HG03045 (cell line): ENCODE data around the gene TBC1D1.
"Not testable (repeated sequence)": the region's sequence is repeated elsewhere in the genome, so short reads cannot be mapped to it uniquely, and the experiment has no call there.

Experiments
- ATAC-seq: cut with Tn5 transposase; IDR thresholded peaks from one replicate; pipeline ENCODE4 v1.9.1; 2021; ENCODE audit warnings: mild to moderate bottlenecking, moderate library complexity; ENCODE audit not compliant: unreplicated experiment

TBC1D1 gene

DNA sequence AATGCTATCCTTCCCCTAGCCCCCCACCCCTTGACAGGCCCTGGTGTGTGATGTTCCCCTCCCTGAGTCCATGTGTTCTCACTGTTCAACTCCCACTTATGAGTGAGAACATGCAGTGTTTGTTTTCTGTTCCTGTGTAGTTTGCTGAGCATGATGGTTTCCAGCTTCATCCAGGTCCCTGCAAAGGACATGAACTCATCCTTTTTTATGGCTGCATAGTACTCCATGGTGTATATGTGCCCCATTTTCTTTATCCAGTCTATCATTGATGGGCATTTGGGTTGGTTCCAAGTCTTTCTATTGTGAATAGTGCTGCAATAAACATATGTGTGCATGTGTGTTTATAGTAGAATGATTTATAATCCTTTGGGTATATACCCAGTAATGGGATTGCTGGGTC, 32.2 kb downstream of the TBC1D1 start:
- ATAC-seq, result not testable (repeated sequence)

DNA sequence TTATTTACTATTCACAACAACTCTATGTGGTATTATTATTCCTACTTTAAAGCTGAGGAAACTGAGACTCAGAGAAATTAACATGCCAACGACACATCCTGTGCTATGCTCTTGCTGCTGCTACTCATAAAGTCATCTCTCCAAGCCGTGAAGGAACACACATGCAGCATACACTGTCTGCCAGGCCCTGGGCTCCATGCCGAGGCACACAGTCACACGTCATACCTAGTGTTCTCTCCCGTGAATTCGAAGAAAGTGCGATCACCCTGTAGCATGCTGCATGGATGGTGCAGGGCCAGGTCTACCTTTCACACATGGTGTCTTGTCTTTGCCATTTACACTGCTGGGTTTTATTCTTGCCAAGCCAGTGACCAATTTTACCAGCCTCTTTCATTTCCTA, 34.1 kb downstream of the TBC1D1 start:
- ATAC-seq, result no peak

GRCh38 chr4:37927434-37927833, 36.5 kb downstream of the TBC1D1 start:
- ATAC-seq, result no peak

DNA sequence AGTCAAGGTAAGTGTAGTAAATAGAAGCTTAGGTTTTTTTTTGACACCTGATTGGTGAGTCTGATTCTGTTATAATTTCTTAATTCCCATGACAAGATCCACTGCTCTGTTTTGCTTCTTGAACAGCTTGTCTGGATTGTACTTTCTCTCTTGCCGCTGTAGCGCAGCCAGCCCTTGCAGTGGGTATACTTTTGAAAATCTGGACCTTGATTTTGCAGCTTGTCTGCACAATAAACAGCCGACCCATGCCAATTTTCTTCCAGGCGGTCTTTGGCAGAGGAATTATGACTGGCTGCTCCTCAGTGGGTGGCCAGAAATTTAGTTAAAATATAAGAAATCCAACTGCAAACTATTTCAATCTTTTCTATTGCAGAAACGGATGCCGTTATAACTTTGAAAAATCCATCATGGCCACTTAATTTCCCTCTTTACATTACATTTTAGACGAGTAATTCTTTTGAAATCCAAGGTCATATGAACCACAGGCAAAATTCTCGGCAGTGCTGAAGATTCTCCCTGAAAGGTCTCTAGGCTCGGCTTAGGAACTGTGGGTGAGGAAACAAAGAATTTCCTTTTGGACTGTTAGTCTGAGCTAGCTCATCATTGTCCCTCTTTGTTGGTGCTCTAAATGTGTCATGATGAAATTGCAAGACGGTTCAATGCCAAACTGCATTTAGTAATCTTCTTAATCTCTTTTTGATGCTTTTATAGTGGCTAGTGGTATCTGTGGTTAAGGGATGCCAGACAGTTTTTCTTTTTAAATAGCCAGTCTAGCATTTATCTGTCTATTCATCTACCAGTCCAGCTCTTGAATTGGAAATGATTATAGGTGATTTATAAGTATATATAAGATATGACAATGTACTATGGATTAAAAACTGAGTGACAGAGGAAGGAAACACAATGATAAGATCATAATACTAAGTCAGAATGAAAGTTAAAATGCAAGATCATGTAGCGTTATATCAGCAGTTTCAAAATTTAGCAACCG, 37.8 kb downstream of the TBC1D1 start:
- ATAC-seq, result no peak

DNA sequence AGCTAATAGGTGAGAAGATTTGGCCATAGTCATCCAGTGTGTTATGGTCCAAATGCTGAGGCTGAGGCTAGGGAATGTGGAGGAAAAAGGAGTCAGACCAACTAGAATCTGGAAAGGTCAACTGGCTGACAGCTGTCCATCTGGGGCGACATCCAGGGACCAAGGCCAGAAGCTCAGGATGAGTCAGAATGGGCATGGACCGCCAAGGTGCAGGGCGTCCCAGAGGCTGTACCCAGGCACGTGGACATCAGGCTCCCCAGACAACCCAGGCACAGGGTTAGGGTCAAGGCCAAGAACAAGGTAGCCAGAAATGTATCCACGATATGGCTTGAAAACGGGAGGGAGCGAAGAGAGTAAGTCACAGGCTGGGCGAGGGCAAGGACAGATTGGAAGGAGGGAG, 43.2 kb downstream of the TBC1D1 start:
- no peak for ATAC-seq

GRCh38 chr4:37934609-37935008, 43.7 kb downstream of the TBC1D1 start:
- no peak for ATAC-seq

GRCh38 chr4:37935026-37935425, 44.1 kb downstream of the TBC1D1 start:
- no peak for ATAC-seq

DNA sequence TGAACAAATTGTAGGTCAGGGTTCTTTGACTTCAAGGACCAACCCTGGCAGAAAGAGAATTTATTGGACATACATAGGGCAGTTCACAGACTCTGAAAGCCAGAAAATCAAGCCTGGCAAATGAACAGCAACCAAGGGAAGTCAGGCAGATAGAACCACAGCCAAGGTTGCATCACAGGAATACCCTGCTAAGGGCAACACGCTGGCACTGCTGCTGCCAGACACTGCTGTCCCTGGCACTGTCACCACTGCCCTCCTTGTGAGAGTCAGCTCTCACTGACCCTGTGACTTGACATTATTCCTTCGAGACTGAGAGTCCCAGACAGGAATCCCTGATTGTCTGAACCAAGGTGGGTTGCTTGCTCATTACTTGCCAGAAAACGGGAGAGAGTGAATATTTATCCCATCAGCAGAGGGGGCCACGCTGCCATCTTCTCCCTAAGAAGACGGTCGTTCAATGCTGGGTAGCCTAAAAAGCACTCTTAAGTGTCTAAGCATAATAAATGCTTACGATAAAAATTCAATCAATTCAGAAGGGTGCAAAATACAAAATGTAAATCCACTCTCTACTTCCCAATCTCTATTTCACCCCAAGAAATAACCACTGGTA, 46.1 kb downstream of the TBC1D1 start:
- ATAC-seq, result no peak

DNA sequence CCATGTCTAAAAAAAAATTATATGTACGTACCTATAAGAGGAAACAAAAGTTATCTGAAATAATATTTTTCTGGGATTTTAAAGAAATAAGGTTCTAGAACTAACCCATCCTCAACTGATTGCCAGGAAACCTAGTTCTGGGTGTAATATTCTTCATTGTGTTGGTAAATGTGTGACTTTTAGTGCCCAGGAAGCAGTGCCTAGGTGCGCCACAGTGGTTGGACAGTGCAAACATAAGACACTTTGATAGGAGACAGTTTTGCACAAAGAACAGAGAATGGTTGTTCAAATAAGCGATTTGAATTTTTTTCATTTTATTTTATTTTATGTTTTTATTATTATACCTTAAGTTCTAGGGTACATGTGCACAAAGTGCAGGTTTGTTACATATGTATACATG, 47.3 kb downstream of the TBC1D1 start:
- ATAC-seq, result no peak

GRCh38 chr4:37946503-37947179, 55.8 kb downstream of the TBC1D1 start:
- ATAC-seq, result no peak

DNA sequence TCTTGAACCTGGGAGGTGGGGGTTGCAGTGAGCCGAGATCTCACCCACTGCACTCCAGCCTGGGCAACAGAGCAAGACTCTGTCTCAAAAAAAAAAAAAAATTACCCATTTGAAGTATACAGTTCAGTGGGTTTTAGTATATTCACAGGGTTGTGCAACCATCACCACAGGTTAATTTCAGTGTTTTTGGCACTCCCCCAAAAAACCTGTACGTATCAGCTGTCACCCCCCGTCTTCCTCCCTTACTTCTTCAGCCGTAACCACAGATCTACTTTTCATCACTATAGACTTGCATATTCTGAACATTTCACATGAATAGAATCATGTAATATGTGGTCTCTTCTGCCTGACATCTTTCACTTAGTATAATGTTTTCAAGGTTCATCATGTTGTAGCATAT, 57.7 kb downstream of the TBC1D1 start:
- ATAC-seq, result no peak

GRCh38 chr4:37949636-37950426, 58.9 kb downstream of the TBC1D1 start:
- ATAC-seq, result no peak

DNA sequence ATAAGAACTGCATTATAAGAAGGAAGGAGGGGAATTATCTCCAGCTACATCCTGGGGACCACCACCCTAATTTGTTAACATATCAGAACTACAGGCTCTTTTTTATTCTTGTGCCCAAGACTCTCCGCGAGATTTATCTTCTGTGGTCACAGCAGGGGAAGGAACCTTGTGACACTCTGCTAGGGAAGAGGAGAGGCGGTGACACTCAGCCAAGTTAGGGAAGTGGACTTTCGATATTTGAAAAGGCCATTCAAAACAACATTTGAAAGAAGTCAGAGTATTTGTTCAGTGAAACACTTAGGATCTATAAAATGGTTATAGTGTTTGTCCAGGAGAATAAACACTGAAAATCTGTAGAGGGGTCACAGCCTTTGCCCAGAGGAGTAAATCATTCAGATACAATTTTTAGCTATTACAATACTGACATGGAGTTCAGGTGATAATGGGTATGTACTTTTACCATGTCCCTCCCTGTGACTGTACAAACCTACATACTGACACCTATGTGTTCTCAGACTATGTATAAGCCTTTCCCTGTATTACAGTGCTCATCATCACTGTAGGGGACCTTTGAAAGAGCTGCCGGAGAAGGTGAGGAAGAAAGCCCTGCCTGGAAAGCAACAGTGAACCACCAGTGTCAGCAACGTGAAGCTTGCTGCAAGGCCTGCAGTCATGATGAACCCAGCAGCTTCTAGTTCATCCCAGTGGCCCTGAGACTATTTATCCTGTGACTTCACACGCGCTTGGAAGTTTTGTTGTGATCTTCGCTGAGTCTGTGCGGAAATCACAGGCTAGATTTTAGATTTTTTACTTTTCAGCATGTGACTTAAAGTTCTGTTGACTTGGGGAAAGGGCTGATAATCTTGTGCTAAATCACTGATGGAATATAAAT, 60.8 kb downstream of the TBC1D1 start:
- ATAC-seq, result no peak

- no peak for ATAC-seq
Measured at GRCh38 chr4:37953156-37953555, 62.3 kb downstream of the TBC1D1 start.

DNA sequence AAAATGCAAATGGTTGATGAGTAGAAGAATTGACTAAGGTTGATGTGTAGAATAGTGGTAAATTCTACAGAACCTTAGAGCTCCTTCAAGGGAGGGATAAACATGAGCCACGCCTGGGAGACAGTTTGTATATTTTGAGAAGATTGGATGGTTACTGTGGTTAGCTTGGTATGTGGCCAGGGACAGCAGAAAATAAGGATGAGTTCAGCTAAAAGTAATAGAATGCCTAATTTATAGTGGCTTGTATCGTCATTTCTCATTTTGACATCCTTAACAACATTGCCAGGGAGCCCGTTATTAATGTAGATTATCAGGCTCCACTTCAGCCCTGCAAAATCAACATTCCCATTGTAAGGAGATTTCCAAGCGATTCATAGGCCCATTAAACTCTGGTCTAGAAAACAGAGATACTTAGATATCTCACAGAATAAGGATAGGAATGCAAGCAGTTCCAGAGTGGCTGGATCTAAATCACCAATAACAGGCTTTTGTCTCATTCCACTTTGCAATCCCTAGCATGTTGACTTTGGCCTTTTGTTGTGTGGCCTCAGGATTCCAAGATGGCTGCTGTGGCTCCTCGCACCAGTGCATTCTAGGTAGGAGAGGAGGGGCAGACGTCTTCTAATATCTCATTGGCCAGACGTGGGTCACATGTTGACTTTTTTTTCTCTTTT, 62.9 kb downstream of the TBC1D1 start:
- ATAC-seq, result no peak

- no peak for ATAC-seq
Measured at GRCh38 chr4:37956941-37957340, 66.1 kb downstream of the TBC1D1 start.

GRCh38 chr4:37958932-37959331, 68.0 kb downstream of the TBC1D1 start:
- ATAC-seq, result no peak

GRCh38 chr4:37960098-37960497, 69.2 kb downstream of the TBC1D1 start, which contains the start of gene PTTG2:
Gene PTTG2 (plus strand): TSS chr4:37960398. CDS start chr4:37960435, 37 bp downstream.
- ATAC-seq, result no peak
